Measurements from ENCODE around the gene ITFG2. TPM values are rescaled to one million over a fixed set of nuclear protein-coding genes. Genes with fewer than 3 reads are reported as not detected.
A peak's percentile ranks its signal among the peaks of the same experiment; 100 is the strongest.
"Not testable (repeated sequence)": the region's sequence is repeated elsewhere in the genome, so short reads cannot be mapped to it uniquely, and the experiment has no call there.

The ITFG2 gene
- 14.6 TPM for total RNA-seq

- DNase-seq (ENCODE audit: low spot score) (peak; percentile 98), ATAC-seq (peak; percentile 95)
These were observed at the start of gene ITFG2 for GRCh38 chr12:2812290-2813213. Gene ITFG2, plus strand, starts transcription at chr12:2812668. Its CDS starts 93 bp downstream, at chr12:2812761.

- DNase-seq (ENCODE audit: low spot score): no peak
- ATAC-seq: peak; percentile 97
These were observed 48.1 kb upstream of the ITFG2 start for GRCh38 chr12:2764398-2764797.

GRCh38 chr12:2765052-2765451, 47.4 kb upstream of the ITFG2 start:
- ATAC-seq (no peak), DNase-seq (ENCODE audit: low spot score) (no peak)

GRCh38 chr12:2765608-2766007, 46.9 kb upstream of the ITFG2 start:
- DNase-seq (ENCODE audit: low spot score) (no peak), ATAC-seq (no peak)

- DNase-seq (ENCODE audit: low spot score) (no peak), ATAC-seq (no peak)
These were observed 44.1 kb upstream of the ITFG2 start for GRCh38 chr12:2768224-2768961.

GRCh38 chr12:2769866-2770533, 42.5 kb upstream of the ITFG2 start:
- no peak for DNase-seq (ENCODE audit: low spot score)
- peak; percentile 26 for ATAC-seq

- DNase-seq (ENCODE audit: low spot score); ATAC-seq: not testable (repeated sequence)
These were observed 41.9 kb upstream of the ITFG2 start for GRCh38 chr12:2770544-2770943.

GRCh38 chr12:2772370-2772769, 40.1 kb upstream of the ITFG2 start:
- ATAC-seq (no peak), DNase-seq (ENCODE audit: low spot score) (no peak)

- no peak for ATAC-seq
- no peak for DNase-seq (ENCODE audit: low spot score)
These were observed 39.1 kb upstream of the ITFG2 start for GRCh38 chr12:2773199-2773875.

GRCh38 chr12:2775431-2775830, 37.0 kb upstream of the ITFG2 start:
- ATAC-seq: peak; percentile 82
- DNase-seq (ENCODE audit: low spot score): no peak

GRCh38 chr12:2776129-2776806, 36.2 kb upstream of the ITFG2 start:
- DNase-seq (ENCODE audit: low spot score): no peak
- ATAC-seq: no peak

- DNase-seq (ENCODE audit: low spot score) (no peak), ATAC-seq (no peak)
These were observed 33.2 kb upstream of the ITFG2 start for GRCh38 chr12:2779281-2779680.

- peak; percentile 99 for ATAC-seq
- peak; percentile 67 for DNase-seq (ENCODE audit: low spot score)
These were observed 28.4 kb upstream of the ITFG2 start for GRCh38 chr12:2783936-2784600.

- no peak for ATAC-seq
- DNase-seq (ENCODE audit: low spot score): no peak
These were observed 27.5 kb upstream of the ITFG2 start for GRCh38 chr12:2785017-2785416.

GRCh38 chr12:2791089-2791488, 21.4 kb upstream of the ITFG2 start:
- ATAC-seq: no peak
- DNase-seq (ENCODE audit: low spot score): peak; percentile 23

- ATAC-seq (no peak), DNase-seq (ENCODE audit: low spot score) (no peak)
These were observed 19.6 kb upstream of the ITFG2 start for GRCh38 chr12:2792671-2793500.

GRCh38 chr12:2793561-2793960, 18.9 kb upstream of the ITFG2 start:
- ATAC-seq: no peak
- no peak for DNase-seq (ENCODE audit: low spot score)

GRCh38 chr12:2794191-2794735, 18.2 kb upstream of the ITFG2 start:
- ATAC-seq: peak; percentile 59
- no peak for DNase-seq (ENCODE audit: low spot score)
